SU-DHL-6 (cell line): ENCODE measurements around the gene ADAT1.
A peak's percentile ranks its signal among the peaks of the same experiment; 100 is the strongest.

Experiments
- H2AFZ ChIP-seq: fragments of 200-600 bp; sonication (generic); 2 replicates; pipeline ENCODE4 v1.6.1; 2014; ENCODE audit warnings: low read depth, mild to moderate bottlenecking, moderate library complexity, mixed read lengths, antibody characterized with exemption, low read length; ENCODE audit not compliant: severe bottlenecking
- H3F3A ChIP-seq: fragments of 200-600 bp; shearing (Covaris generic); 2 replicates; pipeline ENCODE4 v1.6.0; 2016; ENCODE audit warnings: antibody characterized with exemption, mild to moderate bottlenecking; ENCODE audit not compliant: insufficient read depth
- H3K27ac ChIP-seq: fragments of 200-600 bp; sonication (generic); 2 replicates; pipeline ENCODE4 v1.5.1; 2016; ENCODE audit warnings: low read depth, mild to moderate bottlenecking, low read length, moderate library complexity, mixed read lengths
- H3K27me3 ChIP-seq: fragments of 200-600 bp; sonication (generic), shearing (Covaris generic); 2 replicates; pipeline ENCODE4 v1.6.0; 2014; ENCODE audit warnings: mild to moderate bottlenecking, low read length
- H3K36me3 ChIP-seq: fragments of 200-600 bp; sonication (generic); 2 replicates; pipeline ENCODE4 v1.6.1; 2014; ENCODE audit warnings: mild to moderate bottlenecking, low read length, mixed read lengths
- H3K4me2 ChIP-seq: fragments of 300-600, 200-600 bp; shearing (Covaris generic), sonication (generic); 2 replicates; pipeline ENCODE4 v1.6.0; 2014; ENCODE audit warnings: low read length, low read depth, mild to moderate bottlenecking; ENCODE audit not compliant: poor library complexity, severe bottlenecking
- H3K4me3 ChIP-seq: fragments of 200-600 bp; sonication (generic); 2 replicates; pipeline ENCODE4 v1.5.1; 2014; ENCODE audit warnings: antibody characterized with exemption, low read length, mild to moderate bottlenecking, mixed read lengths; ENCODE audit not compliant: insufficient read depth, poor library complexity, severe bottlenecking
- H3K79me2 ChIP-seq: fragments of 200-600 bp; sonication (generic); 2 replicates; pipeline ENCODE4 v1.6.1; 2014; ENCODE audit warnings: mild to moderate bottlenecking, low read length, moderate library complexity; ENCODE audit not compliant: insufficient read depth
- H3K9ac ChIP-seq: fragments of 200-600 bp; sonication (generic); 2 replicates; pipeline ENCODE4 v1.7.0; 2014; ENCODE audit warnings: mild to moderate bottlenecking, low read length
- H3K9me2 ChIP-seq: fragments of 200-600 bp; sonication (generic); replicated peaks from 2 replicates; pipeline ENCODE4 v1.6.1; 2014; ENCODE audit warnings: low read length; ENCODE audit not compliant: insufficient read depth
- H3K9me3 ChIP-seq: fragments of 200-600 bp; sonication (generic); 2 replicates; pipeline ENCODE4 v1.6.1; 2014; ENCODE audit warnings: low read length, mixed read lengths; ENCODE audit not compliant: insufficient read depth
- H4K20me1 ChIP-seq: fragments of 200-600 bp; sonication (generic); 2 replicates; pipeline ENCODE4 v1.6.1; 2014; ENCODE audit warnings: low read depth, mild to moderate bottlenecking, antibody characterized with exemption, low read length, moderate library complexity, mixed read lengths
- EZH2phosphoT487 ChIP-seq: fragments of 200-600 bp; sonication (generic), shearing (Covaris generic); conservative IDR thresholded peaks from 2 replicates; pipeline ENCODE4 v1.6.1; 2018; ENCODE audit warnings: mild to moderate bottlenecking, antibody characterized with exemption, low read length, moderate library complexity, mixed read lengths
- TF ChIP-seq, protein P1 (sequence below): fragments of 200-600 bp; sonication (generic); IDR thresholded peaks from one replicate; pipeline ENCODE4 v1.5.1; 2017; ENCODE audit warnings: antibody characterized with exemption, mild to moderate bottlenecking, low read length, moderate library complexity; ENCODE audit not compliant: insufficient read depth, poor library complexity, severe bottlenecking

The ADAT1 gene

GRCh38 chr16:75644240-75645012 is 21.3 kb upstream of the ADAT1 start:
- no peaks in the 10 kb centered on the region; the same call in 1 of the 2 replicates for H4K20me1 ChIP-seq
- H3K4me3 ChIP-seq: no peak overlapping the region
- H3K27me3 ChIP-seq: no peaks in the 10 kb centered on the region
- H3K9ac ChIP-seq: 0 out of 2 replicates have a peak overlapping the region, but pooled peaks have one; percentile 87
- H2AFZ ChIP-seq: no peak overlapping the region
- no peaks in the 10 kb centered on the region for H3F3A ChIP-seq
- H3K4me2 ChIP-seq: peak overlapping the region; percentile 86
- H3K27ac ChIP-seq: no peak overlapping the region
- H3K36me3 ChIP-seq: peaks cover 13% of the 10 kb centered on the region; the same call in 1 of the 2 replicates
- H3K9me3 ChIP-seq: no peaks in the 10 kb centered on the region
- H3K79me2 ChIP-seq: peaks cover 77% of the 10 kb centered on the region
- TF ChIP-seq, protein P1, sequence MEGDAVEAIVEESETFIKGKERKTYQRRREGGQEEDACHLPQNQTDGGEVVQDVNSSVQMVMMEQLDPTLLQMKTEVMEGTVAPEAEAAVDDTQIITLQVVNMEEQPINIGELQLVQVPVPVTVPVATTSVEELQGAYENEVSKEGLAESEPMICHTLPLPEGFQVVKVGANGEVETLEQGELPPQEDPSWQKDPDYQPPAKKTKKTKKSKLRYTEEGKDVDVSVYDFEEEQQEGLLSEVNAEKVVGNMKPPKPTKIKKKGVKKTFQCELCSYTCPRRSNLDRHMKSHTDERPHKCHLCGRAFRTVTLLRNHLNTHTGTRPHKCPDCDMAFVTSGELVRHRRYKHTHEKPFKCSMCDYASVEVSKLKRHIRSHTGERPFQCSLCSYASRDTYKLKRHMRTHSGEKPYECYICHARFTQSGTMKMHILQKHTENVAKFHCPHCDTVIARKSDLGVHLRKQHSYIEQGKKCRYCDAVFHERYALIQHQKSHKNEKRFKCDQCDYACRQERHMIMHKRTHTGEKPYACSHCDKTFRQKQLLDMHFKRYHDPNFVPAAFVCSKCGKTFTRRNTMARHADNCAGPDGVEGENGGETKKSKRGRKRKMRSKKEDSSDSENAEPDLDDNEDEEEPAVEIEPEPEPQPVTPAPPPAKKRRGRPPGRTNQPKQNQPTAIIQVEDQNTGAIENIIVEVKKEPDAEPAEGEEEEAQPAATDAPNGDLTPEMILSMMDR: peak; percentile 16
- TF ChIP-seq EZH2phosphoT487: no peak
- no peaks in the 10 kb centered on the region for H3K9me2 ChIP-seq

DNA sequence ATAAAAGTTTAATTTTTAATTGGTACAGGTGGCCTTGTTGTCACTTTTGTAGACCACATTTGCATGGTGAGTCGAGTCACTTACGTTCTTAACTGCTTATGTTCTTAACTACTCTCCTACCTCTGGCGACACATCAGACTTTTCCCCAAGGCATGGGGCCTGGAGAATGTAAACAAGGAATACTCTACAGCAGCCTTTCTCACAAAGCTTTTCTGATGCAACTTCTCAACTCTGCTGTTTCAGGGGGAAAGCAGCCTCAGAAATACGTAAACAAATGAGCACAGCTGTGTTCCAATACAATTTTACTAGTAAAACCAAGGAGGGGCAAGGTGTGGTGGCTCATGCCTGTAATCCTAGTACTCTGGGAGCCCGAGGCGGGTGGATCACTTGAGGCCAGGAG is 17.5 kb upstream of the ADAT1 start:
- Histone ChIP-seq H3K4me3 (no peak overlapping the region), H3K36me3 (peaks cover 30% of the 10 kb centered on the region; the same call in 1 of the 2 replicates), H2AFZ (no peak overlapping the region), H3K79me2 (peaks cover 55% of the 10 kb centered on the region), H3K27me3 (no peaks in the 10 kb centered on the region), H3K27ac (no peak overlapping the region), H4K20me1 (no peaks in the 10 kb centered on the region; the same call in 1 of the 2 replicates), H3K9ac (no peak overlapping the region), H3F3A (no peaks in the 10 kb centered on the region), H3K4me2 (no peak overlapping the region), H3K9me3 (no peaks in the 10 kb centered on the region), H3K9me2 (no peaks in the 10 kb centered on the region)
- TF ChIP-seq, protein P1: no peak
- TF ChIP-seq EZH2phosphoT487: no peak

GRCh38 chr16:75635036-75635435 is 12.0 kb upstream of the ADAT1 start:
- Histone ChIP-seq H3K9me2 (no peaks in the 10 kb centered on the region), H3K36me3 (peaks cover 40% of the 10 kb centered on the region; the same call in 1 of the 2 replicates), H3K4me2 (no peak overlapping the region), H3K9me3 (no peaks in the 10 kb centered on the region), H3K79me2 (peaks cover 11% of the 10 kb centered on the region; the same call in 1 of the 2 replicates), H3K27me3 (no peaks in the 10 kb centered on the region), H3K27ac (no peak overlapping the region), H3F3A (no peaks in the 10 kb centered on the region), H3K4me3 (no peak overlapping the region), H2AFZ (no peak overlapping the region), H3K9ac (no peak overlapping the region), H4K20me1 (no peaks in the 10 kb centered on the region)
- no peak for TF ChIP-seq EZH2phosphoT487
- TF ChIP-seq, protein P1: no peak
